ENCODE measurements around the gene TMEM92. TPM values are rescaled to one million over a fixed set of nuclear protein-coding genes. Genes with fewer than 3 reads are reported as not detected.
"Not testable (repeated sequence)": the region's sequence is repeated elsewhere in the genome, so short reads cannot be mapped to it uniquely, and the experiment has no call there.

The TMEM92 gene
- total RNA-seq, 5 donors from 2014 or later (not counting 1 experiment from before 2014, with no cell fraction given) = not detected

DNA sequence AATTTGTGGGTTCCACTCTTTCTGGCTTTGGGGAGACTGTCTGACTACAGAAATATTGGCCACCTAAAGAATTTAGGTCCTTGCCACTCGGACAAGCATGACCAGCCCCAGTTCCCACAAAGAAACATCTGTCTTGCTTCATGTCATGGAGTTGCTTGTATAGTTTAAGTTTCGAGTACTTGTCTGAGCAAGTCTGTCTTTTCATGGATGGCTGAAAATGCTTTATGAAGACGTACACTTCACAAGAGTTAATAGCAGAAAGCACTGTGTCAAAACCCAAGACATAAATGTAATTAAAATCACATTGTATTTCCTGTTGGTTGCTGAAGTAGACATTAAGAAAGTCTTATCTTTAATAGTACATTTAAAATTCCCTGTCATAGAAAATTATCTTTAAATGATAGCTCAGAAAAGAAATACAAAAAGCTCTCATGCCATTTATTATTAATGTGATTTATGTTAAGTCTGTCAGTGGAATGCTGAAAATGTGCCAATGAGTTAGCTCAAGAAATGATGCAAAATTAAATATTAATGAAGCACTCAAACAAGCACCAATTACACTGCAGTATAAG, 41.8 kb downstream of the TMEM92 start:
- Histone ChIP-seq H3K27ac (ENCODE audit: low read length) (no peak overlapping the region), H3K4me1 (ENCODE audit: control insufficient read depth in 1 of 2, extremely low read depth in 1 of 2, insufficient read depth in 2 of 2, low read length in 2 of 2) (no peaks in the 10 kb centered on the region), H3K27me3 (replicated peaks in 1 of 2; ENCODE audit: control insufficient read depth in 2 of 2, extremely low read depth in 1 of 2, insufficient read depth in 2 of 2, low read length in 1 of 2) (peaks cover 0 to 27% of the 10 kb centered on the region in 2 experiments), H3K36me3 (ENCODE audit: control insufficient read depth in 2 of 2, extremely low read depth in 1 of 2, insufficient read depth in 1 of 2, low read length in 1 of 2) (no peaks in the 10 kb centered on the region), H3K9me3 (no peaks in the 10 kb centered on the region), H3K4me3 (ENCODE audit: control insufficient read depth in 1 of 2, extremely low read depth in 1 of 2, low read length in 1 of 2) (no peak overlapping the region)
- Mint-ChIP-seq H3K27me3 (peaks cover 9 to 17% of the 10 kb centered on the region in 2 donors), H3K9me3 (no peaks in the 10 kb centered on the region), H3K4me1 (no peaks in the 10 kb centered on the region), H3K27ac (no peak overlapping the region), H3K4me3 (no peak overlapping the region), H3K36me3 (no peaks in the 10 kb centered on the region)
- ATAC-seq (replicated peaks in 1 of 4) (no peak), DNase-seq (no peak)
- ChIA-PET CTCF (interaction anchor here in 1 of 2 donors (0.7 to 1.2 kb wide), 2 partner anchors 138 to 163 kb away, joined by 3 read pairs; no protein-coding TSS in a partner anchor), POLR2A (interaction anchor here in 1 of 2 donors (0.7 kb wide), 1 partner anchor 103 kb away, joined by 5 read pairs; no protein-coding TSS in a partner anchor)
- no CpG with 5 or more reads among the region's 3 CpGs for WGBS (ENCODE audit: insufficient coverage)

DNA sequence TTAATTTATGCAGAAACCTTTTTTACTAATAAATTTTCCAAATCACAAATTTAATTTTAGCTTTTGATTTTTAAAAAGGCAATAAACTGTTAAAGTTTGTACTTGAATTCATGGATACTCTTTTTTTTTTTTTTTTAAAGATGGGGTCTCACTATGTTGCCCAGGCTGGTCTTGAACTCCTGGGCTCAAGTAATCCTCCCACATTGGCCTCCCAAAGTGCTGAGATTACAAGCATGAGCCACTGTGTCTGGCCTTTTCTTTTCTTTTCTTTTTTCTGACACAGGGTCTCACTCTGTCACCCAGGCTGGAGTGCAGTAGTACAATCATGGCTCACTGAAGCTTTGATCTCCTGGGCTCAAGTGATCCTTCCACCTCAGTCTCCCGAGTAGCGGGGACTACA, 42.4 kb downstream of the TMEM92 start:
- H3K27me3 Mint-ChIP-seq = peaks cover 7 to 12% of the 10 kb centered on the region in 2 donors
- H3K36me3 ChIP-seq (ENCODE audit: control insufficient read depth in 2 of 2, extremely low read depth in 1 of 2, insufficient read depth in 1 of 2, low read length in 1 of 2); H3K9me3 ChIP-seq; H3K27ac Mint-ChIP-seq; H3K4me3 ChIP-seq (ENCODE audit: control insufficient read depth in 1 of 2, extremely low read depth in 1 of 2, low read length in 1 of 2); ATAC-seq (replicated peaks in 1 of 4); DNase-seq; H3K36me3 Mint-ChIP-seq; H3K9me3 Mint-ChIP-seq; H3K4me1 ChIP-seq (ENCODE audit: control insufficient read depth in 1 of 2, extremely low read depth in 1 of 2, insufficient read depth in 2 of 2, low read length in 2 of 2); H3K4me3 Mint-ChIP-seq; H3K4me1 Mint-ChIP-seq; H3K27ac ChIP-seq (ENCODE audit: low read length): not testable (repeated sequence)
- peaks cover 0 to 23% of the 10 kb centered on the region in 2 experiments for H3K27me3 ChIP-seq (replicated peaks in 1 of 2; ENCODE audit: control insufficient read depth in 2 of 2, extremely low read depth in 1 of 2, insufficient read depth in 2 of 2, low read length in 1 of 2)
- POLR2A ChIA-PET = interaction anchor here in 1 of 2 donors (0.7 kb wide), 1 partner anchor 104 kb away, joined by 5 read pairs; no protein-coding TSS in a partner anchor
- CTCF ChIA-PET = interaction anchor here in 1 of 2 donors (0.7 to 1.2 kb wide), 2 partner anchors 139 to 163 kb away, joined by 3 read pairs; no protein-coding TSS in a partner anchor
- no CpG with 5 or more reads among the region's 2 CpGs for WGBS (ENCODE audit: insufficient coverage)

DNA sequence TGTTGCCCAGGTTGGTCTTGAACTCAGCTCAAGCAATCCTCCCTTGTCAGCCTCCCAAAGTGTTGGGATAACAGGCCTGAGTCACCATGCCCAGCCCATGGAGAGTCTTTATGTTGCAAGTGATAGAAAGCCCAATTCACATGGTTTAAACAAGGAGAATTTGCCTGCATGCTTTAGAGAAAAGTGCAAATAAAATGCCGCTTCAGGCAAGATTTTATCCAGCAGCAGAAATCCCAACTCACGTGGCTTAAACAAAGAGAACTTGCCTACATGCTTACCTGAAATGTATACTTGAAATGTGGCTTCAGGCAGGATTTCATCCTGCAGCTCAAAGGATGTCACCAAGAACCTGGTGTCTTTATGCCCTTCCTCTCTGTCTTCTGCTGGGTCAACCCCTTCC, 42.9 kb downstream of the TMEM92 start:
- Histone ChIP-seq H3K36me3 (ENCODE audit: control insufficient read depth in 2 of 2, extremely low read depth in 1 of 2, insufficient read depth in 1 of 2, low read length in 1 of 2) (no peaks in the 10 kb centered on the region), H3K27me3 (replicated peaks in 1 of 2; ENCODE audit: control insufficient read depth in 2 of 2, extremely low read depth in 1 of 2, insufficient read depth in 2 of 2, low read length in 1 of 2) (peaks cover 0 to 20% of the 10 kb centered on the region in 2 experiments), H3K27ac (ENCODE audit: low read length) (no peak overlapping the region), H3K4me3 (ENCODE audit: control insufficient read depth in 1 of 2, extremely low read depth in 1 of 2, low read length in 1 of 2) (no peak overlapping the region), H3K9me3 (no peaks in the 10 kb centered on the region), H3K4me1 (ENCODE audit: control insufficient read depth in 1 of 2, extremely low read depth in 1 of 2, insufficient read depth in 2 of 2, low read length in 2 of 2) (no peaks in the 10 kb centered on the region)
- H3K27me3 Mint-ChIP-seq = peaks cover 7 to 9% of the 10 kb centered on the region in 2 donors
- WGBS (ENCODE audit: insufficient coverage) = 86% methylated on average over 2 of the region's 2 CpGs
- ChIA-PET CTCF (interaction anchor here in 1 of 2 donors (1.2 kb wide), 1 partner anchor 162 kb away, joined by 3 read pairs; no protein-coding TSS in a partner anchor), POLR2A (no interaction called here)
- H3K4me3 Mint-ChIP-seq = no peak overlapping the region
- no peaks in the 10 kb centered on the region for H3K9me3 Mint-ChIP-seq
- no peak for ATAC-seq (replicated peaks in 1 of 4)
- H3K4me1 Mint-ChIP-seq = no peaks in the 10 kb centered on the region
- no peak overlapping the region for H3K27ac Mint-ChIP-seq
- no peaks in the 10 kb centered on the region for H3K36me3 Mint-ChIP-seq
- DNase-seq = no peak

DNA sequence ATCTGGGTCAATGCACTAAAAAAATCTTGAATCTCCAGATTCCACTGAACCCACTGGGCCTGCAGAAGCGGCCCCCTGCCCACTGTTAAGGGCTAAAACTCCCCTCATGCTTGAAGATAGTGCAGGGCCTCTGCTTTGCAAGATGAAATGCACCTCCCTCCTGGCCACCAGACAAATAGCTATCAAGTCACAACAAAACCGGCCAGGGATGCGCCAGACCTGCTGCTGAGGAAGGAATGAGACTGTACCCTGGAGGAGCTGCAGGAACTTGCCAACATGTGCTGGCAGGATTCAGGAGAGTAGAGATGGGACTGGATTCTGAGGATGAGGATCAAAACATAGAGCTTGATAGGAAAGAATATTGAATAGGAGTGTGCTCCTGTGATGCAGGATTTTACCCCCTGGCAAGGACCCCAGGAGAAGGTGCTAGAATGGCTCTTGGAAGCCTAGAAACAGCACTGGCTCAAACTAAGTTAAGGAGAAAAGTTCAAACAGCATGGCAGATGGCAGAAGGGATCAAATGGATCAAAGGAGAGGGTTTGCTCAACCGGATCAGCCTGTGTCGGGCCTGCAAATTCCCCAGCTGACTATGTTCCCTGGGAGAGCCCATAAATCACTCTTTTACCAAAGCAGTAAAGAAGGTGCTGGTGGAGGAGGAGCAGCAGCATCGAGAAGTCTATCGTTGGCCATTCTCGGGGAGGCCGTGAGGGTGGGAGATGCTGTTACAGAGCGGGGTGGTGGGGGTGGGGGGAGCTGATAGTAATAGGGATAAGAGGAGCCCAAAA, 44.4 kb downstream of the TMEM92 start:
- no peak for ATAC-seq (replicated peaks in 1 of 4)
- WGBS (ENCODE audit: insufficient coverage) = 85% methylated on average over 8 of the region's 10 CpGs
- H3K9me3 ChIP-seq = no peaks in the 10 kb centered on the region
- H3K27ac ChIP-seq (ENCODE audit: low read length) = no peak overlapping the region
- ChIA-PET CTCF (no interaction called here), POLR2A (no interaction called here)
- Mint-ChIP-seq H3K9me3 (no peaks in the 10 kb centered on the region), H3K27ac (no peak overlapping the region), H3K4me1 (no peaks in the 10 kb centered on the region), H3K27me3 (peaks cover 3 to 4% of the 10 kb centered on the region in 2 donors), H3K36me3 (no peaks in the 10 kb centered on the region), H3K4me3 (no peak overlapping the region)
- peaks cover 0 to 6% of the 10 kb centered on the region in 2 experiments for H3K27me3 ChIP-seq (replicated peaks in 1 of 2; ENCODE audit: control insufficient read depth in 2 of 2, extremely low read depth in 1 of 2, insufficient read depth in 2 of 2, low read length in 1 of 2)
- H3K36me3 ChIP-seq (ENCODE audit: control insufficient read depth in 2 of 2, extremely low read depth in 1 of 2, insufficient read depth in 1 of 2, low read length in 1 of 2) = no peaks in the 10 kb centered on the region
- no peak overlapping the region for H3K4me3 ChIP-seq (ENCODE audit: control insufficient read depth in 1 of 2, extremely low read depth in 1 of 2, low read length in 1 of 2)
- H3K4me1 ChIP-seq (ENCODE audit: control insufficient read depth in 1 of 2, extremely low read depth in 1 of 2, insufficient read depth in 2 of 2, low read length in 2 of 2) = no peaks in the 10 kb centered on the region
- no peak for DNase-seq

DNA sequence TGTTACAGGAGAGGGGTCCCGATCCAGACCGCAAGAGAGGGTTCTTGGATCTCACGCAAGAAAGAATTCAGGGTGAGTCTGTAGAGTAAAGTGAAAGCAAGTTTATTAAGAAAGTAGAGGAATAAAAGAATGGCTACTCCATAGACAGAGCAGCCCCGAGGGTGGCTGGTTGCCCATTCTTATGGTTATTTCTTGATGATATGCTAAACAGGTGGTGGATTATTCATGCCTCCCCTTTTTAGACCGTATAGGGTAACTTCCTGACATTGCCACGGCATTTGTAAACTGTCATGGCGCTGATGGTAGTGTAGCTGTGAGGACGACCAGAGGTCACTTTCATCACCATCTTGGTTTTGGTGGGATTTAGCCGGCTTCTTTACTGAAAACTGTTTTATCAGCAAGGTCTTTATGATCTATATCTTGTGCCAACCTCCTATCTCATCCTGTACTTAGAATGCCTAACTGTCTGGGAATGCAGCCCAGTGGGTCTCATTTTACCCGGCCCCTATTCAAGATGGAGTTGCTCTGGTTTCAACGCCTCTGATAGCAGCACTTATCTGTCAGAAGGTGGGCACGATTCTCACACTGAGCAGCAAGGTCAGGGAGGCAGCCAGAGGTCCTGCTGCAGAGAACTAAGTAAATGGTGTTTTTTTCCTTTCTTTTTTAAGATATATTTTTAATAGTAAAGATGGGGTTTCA, 45.2 kb downstream of the TMEM92 start:
- ChIA-PET POLR2A (no interaction called here), CTCF (interaction anchor here in 1 of 2 donors (0.6 kb wide), 1 partner anchor 7 kb away, joined by 3 read pairs; no protein-coding TSS in a partner anchor)
- H3K4me1 Mint-ChIP-seq = no peaks in the 10 kb centered on the region
- no peak overlapping the region for H3K27ac Mint-ChIP-seq
- H3K36me3 Mint-ChIP-seq = no peaks in the 10 kb centered on the region
- peaks cover 0 to 3% of the 10 kb centered on the region in 2 donors for H3K27me3 Mint-ChIP-seq
- H3K27ac ChIP-seq (ENCODE audit: low read length) = no peak overlapping the region
- H3K9me3 ChIP-seq = no peaks in the 10 kb centered on the region
- H3K27me3 ChIP-seq (replicated peaks in 1 of 2; ENCODE audit: control insufficient read depth in 2 of 2, extremely low read depth in 1 of 2, insufficient read depth in 2 of 2, low read length in 1 of 2) = peaks cover 0 to 4% of the 10 kb centered on the region in 2 experiments
- no peak overlapping the region for H3K4me3 ChIP-seq (ENCODE audit: control insufficient read depth in 1 of 2, extremely low read depth in 1 of 2, low read length in 1 of 2)
- 87% methylated on average over 5 of the region's 12 CpGs for WGBS (ENCODE audit: insufficient coverage)
- ATAC-seq (replicated peaks in 1 of 4) = no peak
- no peaks in the 10 kb centered on the region for H3K4me1 ChIP-seq (ENCODE audit: control insufficient read depth in 1 of 2, extremely low read depth in 1 of 2, insufficient read depth in 2 of 2, low read length in 2 of 2)
- H3K9me3 Mint-ChIP-seq = no peaks in the 10 kb centered on the region
- no peak for DNase-seq
- no peaks in the 10 kb centered on the region for H3K36me3 ChIP-seq (ENCODE audit: control insufficient read depth in 2 of 2, extremely low read depth in 1 of 2, insufficient read depth in 1 of 2, low read length in 1 of 2)
- H3K4me3 Mint-ChIP-seq = no peak overlapping the region

DNA sequence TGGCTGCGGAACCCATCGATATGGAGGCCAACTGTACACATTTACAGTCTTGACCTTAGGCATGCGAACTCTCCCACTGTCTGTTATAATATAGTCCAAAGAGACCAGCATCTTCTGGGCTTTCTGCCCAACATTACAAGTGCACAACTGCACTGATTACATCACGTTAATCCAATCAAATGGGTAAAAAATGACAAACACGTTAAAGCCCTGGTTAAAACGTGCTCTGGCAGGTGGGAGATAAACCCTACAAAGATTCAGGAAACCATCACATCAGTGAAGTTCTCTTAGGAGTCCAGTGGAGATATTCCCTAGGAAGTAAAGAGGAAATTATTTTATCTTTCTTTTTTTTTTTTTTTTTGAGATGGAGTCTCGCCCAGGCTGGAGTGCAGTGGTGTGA, 48.0 kb downstream of the TMEM92 start:
- H3K4me3 Mint-ChIP-seq = no peak overlapping the region
- H3K27me3 Mint-ChIP-seq = no peaks in the 10 kb centered on the region
- H3K4me1 ChIP-seq (ENCODE audit: control insufficient read depth in 1 of 2, extremely low read depth in 1 of 2, insufficient read depth in 2 of 2, low read length in 2 of 2) = no peaks in the 10 kb centered on the region
- no peaks in the 10 kb centered on the region for H3K9me3 Mint-ChIP-seq
- ATAC-seq (replicated peaks in 1 of 4) = no peak
- H3K27me3 ChIP-seq (replicated peaks in 1 of 2; ENCODE audit: control insufficient read depth in 2 of 2, extremely low read depth in 1 of 2, insufficient read depth in 2 of 2, low read length in 1 of 2) = peaks cover 0 to 4% of the 10 kb centered on the region in 2 experiments
- CTCF ChIA-PET = interaction anchor here in 1 of 2 donors (0.7 kb wide), 1 partner anchor 688 kb away, joined by 5 read pairs; no protein-coding TSS in a partner anchor
- H3K4me3 ChIP-seq (ENCODE audit: control insufficient read depth in 1 of 2, extremely low read depth in 1 of 2, low read length in 1 of 2) = no peak overlapping the region
- H3K9me3 ChIP-seq = no peaks in the 10 kb centered on the region
- WGBS (ENCODE audit: insufficient coverage) = 100% methylated on average over 3 of the region's 7 CpGs
- H3K4me1 Mint-ChIP-seq = no peaks in the 10 kb centered on the region
- POLR2A ChIA-PET = no interaction called here
- no peaks in the 10 kb centered on the region for H3K36me3 ChIP-seq (ENCODE audit: control insufficient read depth in 2 of 2, extremely low read depth in 1 of 2, insufficient read depth in 1 of 2, low read length in 1 of 2)
- DNase-seq = no peak
- H3K27ac ChIP-seq (ENCODE audit: low read length) = no peak overlapping the region
- H3K36me3 Mint-ChIP-seq = no peaks in the 10 kb centered on the region
- no peak overlapping the region for H3K27ac Mint-ChIP-seq
